Stimulated activated CD4-positive, alpha-beta T cell treated with anti-CD3 and anti-CD28 coated beads, Interleukin-1b, Interleukin-23, amount 100 ng/mL, for 1 hour (primary cell): Measurements from ENCODE around the gene PRSS21.

Source experiments
- DNase-seq, 2 donors: peaks; one replicate each; pipeline ENCODE4 v3.0.0-alpha.2; 2020; ENCODE audit warnings: low read depth in 2 of 2

The PRSS21 gene

GRCh38 chr16:2816751-2817339 is at the start of gene PRSS21:
PRSS21 (plus strand) TSS chr16:2817237; CDS start chr16:2817269, 32 bp downstream.
- no peak for DNase-seq

- no peak for DNase-seq
Measured at GRCh38 chr16:2767891-2768290, 49.1 kb upstream of the PRSS21 start.

GRCh38 chr16:2768403-2769089 is 48.5 kb upstream of the PRSS21 start:
- DNase-seq = no peak

- DNase-seq = no peak
Measured at GRCh38 chr16:2769100-2769529, 47.9 kb upstream of the PRSS21 start.

- DNase-seq = no peak
Measured at GRCh38 chr16:2769675-2770056, 47.4 kb upstream of the PRSS21 start.

GRCh38 chr16:2770057-2770951 is 46.7 kb upstream of the PRSS21 start:
- no peak for DNase-seq

- no peak for DNase-seq
Measured at GRCh38 chr16:2771496-2772402, 45.3 kb upstream of the PRSS21 start.

- DNase-seq = no peak
Measured at GRCh38 chr16:2773188-2773968, 43.7 kb upstream of the PRSS21 start.

- DNase-seq = no peak
Measured at GRCh38 chr16:2774161-2774891, 42.7 kb upstream of the PRSS21 start.

- DNase-seq = no peak
Measured at GRCh38 chr16:2775131-2775716, 41.8 kb upstream of the PRSS21 start.

GRCh38 chr16:2775765-2776499 is 41.1 kb upstream of the PRSS21 start:
- DNase-seq = no peak

GRCh38 chr16:2776500-2777139 is 40.4 kb upstream of the PRSS21 start:
- DNase-seq = no peak

- DNase-seq = peak; percentile 70 to 80
Measured at GRCh38 chr16:2777231-2777902, 39.7 kb upstream of the PRSS21 start, which contains the start of gene ELOB. ELOB (minus strand) TSS chr16:2777280; CDS start chr16:2777239, 41 bp downstream.

- no peak for DNase-seq
Measured at GRCh38 chr16:2777903-2778629, 39.0 kb upstream of the PRSS21 start.

GRCh38 chr16:2778630-2778958 is 38.4 kb upstream of the PRSS21 start:
- no peak for DNase-seq

GRCh38 chr16:2779151-2779920 is 37.7 kb upstream of the PRSS21 start:
- DNase-seq = no peak
